Glomerular visceral epithelial cell (primary cell): ENCODE results near the gene BMP8A.
"Not testable (repeated sequence)": the region's sequence is repeated elsewhere in the genome, so short reads cannot be mapped to it uniquely, and the experiment has no call there.

Source experiments
- DNase-seq: peaks from one replicate; pipeline ENCODE4 v3.0.0-alpha.2; 2016; ENCODE audit errors: extremely low spot score

The BMP8A gene

DNA sequence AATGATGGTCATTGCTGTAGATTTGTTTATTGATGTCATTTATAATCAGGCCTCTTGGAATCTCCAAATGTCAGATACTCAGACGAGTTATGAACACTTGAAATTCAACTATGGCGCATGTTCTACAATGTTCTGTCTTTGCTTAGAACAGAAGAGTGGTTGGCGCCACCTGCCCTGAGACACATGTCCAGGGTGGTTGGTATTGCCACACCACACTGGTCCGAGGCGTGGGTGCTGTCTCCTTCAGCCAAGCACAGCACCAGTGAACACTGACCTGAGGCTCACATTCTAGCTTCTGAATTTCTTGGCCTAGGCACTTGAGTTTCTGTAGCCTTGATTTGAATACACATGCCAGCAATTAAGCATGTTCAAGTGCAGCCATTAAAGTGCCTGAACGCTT is 10.1 kb upstream of the BMP8A start:
- no peak for DNase-seq

DNA sequence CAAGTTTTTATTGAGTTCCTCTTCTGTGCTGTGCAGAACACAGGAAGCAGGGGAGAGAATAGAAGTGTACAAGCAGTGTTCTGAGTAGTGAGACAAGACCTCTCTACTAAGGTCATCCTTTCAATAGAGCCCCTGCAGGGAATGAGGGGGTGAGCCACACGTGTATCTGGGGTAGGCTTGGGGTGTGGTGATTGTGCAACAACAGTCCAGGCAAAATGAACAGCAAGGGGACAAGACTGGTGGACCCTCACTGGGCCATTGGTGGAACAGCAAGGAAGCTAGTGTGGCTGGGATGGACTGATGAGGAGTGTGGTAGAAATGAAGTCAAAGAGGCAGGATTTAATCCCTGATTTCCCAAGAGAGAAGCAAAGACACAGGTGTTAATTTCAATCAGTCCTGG is 8.2 kb upstream of the BMP8A start:
- DNase-seq = no peak

DNA sequence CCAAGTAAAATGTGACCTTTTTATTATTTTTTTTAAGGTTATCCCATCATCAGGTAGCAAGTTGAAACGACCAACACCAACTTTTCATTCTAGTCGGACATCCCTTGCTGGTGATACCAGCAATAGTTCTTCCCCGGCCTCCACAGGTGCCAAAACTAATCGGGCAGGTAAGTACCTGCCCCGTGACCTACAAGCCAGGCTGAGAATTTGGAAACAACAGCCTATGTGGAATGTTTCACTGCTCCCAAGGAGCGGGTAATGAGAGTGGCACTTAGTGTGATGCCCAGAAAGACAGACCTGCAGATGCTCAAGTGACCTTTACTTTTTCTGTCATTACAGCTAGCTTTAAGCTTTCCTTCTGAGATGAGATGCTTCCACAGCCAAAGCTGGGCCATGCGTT is 6.9 kb upstream of the BMP8A start:
- no peak for DNase-seq

DNA sequence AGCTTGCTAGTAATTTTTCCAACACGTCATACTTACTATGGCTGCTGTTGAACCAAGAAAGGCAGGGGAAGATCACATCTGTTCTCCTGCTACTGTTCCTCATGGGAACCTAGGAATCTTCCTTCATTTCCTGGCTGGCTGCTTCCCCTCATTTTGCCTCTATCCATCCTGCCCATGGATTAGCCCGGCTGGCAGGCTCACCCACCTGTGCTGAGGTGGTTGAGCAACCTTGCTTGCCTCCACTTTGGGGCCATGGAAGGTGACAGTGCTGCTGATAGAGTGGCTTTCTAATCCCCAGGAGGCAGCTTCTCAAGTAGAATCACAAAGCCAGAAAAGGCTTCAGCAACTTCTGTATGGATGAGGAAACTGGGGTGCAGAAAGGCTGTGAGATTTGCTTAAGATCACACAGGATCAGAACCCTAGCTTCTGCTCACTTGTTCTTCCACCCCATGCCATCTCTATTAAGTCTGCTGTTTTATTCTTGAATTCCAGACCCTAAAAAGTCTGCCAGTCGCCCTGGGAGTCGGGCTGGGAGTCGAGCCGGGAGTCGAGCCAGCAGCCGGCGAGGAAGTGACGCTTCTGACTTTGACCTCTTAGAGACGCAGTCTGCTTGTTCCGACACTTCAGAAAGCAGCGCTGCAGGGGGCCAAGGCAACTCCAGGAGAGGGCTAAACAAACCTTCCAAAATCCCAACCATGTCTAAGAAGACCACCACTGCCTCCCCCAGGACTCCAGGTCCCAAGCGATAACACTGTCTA is 6.2 kb upstream of the BMP8A start:
- DNase-seq = no peak

DNA sequence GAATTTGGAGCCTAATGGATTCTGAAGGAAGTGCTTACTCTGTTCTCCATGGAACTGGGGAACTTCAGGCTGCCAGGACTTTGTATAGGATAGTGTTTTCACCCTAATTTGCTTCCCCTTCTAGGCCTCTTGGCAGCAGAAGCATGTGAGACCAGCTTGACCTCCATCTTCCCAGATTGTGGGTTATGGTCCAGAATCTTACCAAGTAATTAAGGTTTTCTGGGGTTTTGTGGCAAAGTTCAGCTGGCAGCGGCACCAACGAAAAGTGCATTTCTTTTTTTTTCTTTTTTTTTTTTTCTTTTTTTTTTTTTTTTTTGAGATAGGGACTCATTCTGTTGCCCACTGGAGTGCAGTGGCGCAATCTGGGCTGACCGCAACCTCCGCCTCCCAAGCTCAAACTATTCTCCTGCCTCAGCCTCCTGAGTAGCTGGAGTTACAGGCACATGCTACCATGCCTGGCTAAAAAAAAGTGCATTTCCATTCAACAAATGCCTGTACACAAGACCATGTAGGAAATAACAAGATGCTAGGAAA is 3.4 kb upstream of the BMP8A start:
- no peak for DNase-seq

DNA sequence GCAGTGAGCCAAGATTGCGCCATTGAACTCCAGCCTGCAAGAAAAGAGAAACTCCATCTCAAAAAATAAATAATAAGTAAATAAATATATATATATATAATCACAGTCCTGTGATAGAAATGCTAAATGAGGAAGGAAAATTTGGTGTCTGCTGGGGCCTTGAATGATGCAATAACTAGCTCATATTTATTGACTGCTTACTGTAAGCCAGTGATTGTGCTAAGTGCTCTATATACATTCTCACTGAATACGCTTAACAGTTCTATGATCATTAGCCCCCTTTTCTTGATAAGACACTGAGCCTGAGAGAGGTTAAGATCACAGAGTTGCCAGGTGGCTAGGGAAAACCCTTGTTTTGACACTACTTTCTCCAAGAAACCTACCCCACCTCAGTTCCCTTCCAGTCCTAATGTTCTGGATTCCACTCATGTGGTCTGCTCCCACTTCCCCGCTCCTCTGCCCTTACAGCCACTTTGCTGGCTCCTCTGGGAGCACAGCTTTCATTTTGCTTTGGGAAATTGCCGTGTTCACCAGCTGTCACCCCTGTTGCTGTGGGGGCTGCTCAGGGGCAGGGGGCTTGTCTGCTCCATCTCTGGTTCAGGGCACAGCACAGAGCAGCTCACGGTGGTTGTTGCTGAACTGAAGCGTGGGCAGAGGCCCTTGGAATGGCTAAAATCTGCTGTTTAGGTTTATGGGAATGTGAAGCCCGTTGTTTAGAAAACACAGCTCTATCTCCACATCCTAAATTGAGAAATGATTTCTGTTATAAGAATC is 2.5 kb upstream of the BMP8A start:
- no peak for DNase-seq

DNA sequence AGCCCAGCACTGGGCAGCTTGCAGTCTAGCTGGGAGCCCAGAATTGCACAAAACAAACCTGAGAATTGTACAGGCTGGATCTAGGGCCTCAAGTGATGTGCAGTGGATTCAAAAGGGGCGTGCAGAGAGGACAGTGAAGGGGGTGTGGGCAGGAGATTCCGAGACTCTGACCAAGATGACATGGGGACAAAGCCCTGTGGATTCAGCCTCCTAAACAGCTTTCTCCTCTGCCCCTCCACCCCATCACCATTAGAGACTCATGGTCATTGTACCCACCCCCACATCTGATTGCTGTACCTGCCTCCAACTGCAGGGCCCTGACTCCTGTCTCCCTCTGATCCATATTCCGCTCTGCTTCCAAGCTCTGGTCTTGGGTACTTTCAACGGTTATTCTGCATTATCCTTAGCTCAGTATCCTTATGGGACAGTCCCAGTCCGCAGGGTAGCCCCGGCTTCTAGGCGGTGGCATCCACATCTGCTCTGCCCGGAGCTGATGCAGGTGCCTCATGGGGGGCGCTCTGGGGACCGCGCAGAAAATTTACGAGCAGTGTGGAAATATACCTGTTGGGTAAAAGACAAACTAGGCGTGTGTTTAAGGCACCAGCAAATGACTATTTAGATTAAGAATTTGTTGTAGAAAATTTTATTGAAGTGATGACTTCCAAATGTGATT is 1.7 kb upstream of the BMP8A start:
- no peak for DNase-seq

DNA sequence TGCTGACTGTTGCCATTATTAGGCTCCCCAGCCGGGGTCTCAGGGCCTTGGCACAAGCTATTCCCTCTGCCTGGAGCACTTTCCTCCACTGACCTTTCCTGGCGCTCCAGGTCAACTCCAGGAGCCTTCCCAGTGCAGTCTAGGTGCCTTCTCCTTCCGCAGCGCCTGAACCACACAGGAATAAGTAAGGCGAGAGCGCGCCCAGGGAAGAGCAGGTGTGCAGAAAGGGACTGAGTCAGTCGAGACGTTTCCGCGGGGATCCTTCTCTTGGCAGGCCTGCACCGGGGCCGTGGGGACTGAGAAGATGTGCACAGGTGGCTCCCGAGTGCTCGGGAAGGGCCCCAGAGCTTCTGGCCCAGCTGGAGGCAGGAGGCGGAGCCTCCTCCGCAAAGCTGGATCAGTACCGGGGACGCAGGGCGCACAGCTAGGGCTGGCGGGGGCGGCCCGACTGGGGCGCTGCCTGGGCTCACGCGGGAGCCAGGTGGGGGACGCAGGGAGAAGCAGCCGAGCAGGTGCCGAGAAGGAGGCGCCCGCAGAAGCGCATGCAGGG is 765 bp upstream of the BMP8A start:
- no peak for DNase-seq

DNA sequence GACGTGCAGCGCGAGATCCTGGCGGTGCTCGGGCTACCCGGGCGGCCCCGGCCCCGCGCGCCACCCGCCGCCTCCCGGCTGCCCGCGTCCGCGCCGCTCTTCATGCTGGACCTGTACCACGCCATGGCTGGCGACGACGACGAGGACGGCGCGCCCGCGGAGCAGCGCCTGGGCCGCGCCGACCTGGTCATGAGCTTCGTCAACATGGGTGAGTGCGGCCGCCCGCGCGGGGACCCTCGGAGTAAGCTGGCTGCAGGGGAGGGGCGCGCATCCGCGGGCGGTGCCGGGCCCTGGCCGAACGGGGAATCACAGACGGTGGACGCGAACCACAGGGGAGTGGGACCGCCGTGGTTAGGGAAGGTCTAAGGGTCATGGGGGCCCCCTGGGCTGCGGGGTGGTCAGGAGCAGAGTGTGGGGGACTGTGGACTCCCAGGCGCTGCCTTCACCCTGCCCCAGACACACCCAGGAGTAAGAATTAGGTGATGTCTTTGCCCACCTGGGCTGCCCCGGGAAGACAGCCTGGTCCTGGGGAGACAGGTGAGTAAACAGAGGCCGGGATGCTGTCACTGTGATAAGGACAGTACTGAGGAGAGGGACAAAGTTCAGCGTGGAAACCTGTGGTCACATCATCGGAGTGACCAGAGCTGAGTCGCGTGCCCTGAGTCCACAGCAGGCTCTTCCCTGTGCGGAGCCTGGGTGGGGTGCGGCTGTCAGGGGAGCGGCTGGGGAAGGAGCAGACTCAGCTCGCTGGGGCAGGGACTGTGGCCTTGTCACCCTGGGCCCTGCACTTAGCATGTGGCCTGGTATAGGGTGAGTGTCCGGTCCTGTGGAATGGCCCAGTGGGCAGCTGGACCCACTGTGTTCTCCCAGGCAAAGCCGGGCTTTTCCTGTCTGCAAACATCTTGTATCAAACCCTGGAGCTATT is 944 bp downstream of the BMP8A start:
- DNase-seq = not testable (repeated sequence)

DNA sequence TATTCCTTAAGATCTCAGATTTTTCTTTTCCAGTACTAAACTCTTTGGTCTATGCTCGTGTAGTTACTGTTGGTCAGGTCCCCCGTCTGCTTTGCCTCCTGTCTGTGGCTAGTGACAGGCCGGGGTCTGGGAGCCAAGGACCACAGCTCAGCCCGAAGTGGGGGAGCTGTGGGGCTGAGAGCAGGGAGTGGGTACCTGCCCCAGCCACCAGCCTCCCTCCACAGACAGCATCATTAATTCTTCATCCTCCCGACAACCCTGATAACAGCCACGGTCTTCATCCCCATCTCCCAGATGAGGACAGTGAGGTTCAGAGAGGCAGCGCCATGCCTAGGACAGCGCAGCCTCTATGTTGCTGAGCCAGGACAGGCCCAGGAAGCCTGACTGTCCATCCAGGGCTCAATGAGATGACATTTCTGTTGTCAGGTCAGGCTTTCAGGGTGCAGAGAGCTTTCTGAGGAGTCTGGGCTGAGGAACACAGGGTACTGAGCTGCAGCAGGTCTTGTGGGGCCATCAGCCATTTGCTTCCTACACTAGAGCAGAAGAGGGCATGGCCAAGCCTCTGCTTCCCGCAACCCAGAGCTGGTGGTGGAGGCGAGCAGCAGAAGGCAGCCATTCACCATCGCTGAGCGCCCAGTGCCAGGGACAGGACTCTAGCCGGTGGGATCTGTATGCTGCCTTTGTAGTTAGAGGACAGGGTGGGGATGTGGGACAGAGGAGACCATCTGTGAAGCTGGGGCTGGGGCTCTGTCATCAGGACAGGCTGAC is 1.8 kb downstream of the BMP8A start:
- DNase-seq = not testable (repeated sequence)

DNA sequence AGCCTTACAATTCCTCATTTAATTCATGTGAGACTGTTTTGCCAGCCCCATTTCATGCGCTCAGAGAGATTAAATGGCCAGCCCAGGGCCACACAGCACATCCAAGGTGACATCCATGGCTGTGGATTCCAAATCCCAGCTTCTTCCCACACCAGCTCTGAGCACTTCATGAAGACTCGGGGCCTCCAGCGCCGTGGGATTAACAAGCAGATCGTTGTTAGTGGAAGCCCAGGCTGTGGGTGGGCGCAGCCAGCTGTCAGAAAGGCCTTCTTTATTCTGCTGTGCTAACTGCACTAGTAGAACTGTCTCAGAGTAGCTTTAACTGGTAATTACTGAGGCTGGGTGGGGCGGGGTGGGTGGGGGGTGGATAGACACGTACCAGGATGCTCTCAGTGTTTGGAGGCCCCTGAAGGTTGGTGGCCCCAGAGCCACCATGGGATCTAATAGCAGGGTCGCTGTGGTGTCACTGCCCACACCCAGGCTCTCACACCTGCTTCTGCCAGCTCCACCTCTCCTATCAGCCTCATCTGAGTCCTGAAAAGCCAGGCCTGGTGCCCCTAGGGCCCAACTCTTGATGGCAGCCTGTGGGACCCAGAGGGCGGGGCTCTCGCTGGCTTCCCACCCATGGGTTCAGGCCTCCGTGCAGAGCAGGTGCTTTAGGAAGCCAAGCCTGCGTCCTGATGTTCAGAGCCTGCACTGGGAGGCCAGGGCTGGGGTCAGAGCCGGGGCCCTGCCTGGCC is 3.4 kb downstream of the BMP8A start:
- no peak for DNase-seq

DNA sequence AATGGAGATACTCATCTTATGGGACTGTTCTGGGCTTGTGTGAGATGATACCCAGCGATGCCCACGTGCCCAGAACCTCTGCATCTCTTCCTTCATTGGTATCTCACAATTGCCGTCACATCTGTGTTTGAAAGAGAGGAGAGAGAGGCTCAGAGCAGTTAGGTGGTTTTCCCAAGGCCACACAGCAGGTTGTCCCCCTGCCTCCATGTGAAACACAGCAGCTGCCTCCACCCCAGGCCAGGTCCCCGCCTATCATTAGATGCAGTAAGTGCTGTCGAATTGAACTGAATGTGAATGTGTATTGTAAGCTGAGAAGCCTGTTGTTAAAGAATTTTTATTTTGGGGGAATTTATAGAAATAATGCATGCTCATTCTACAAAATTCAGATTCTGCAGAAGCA is 5.1 kb downstream of the BMP8A start:
- DNase-seq = not testable (repeated sequence)

DNA sequence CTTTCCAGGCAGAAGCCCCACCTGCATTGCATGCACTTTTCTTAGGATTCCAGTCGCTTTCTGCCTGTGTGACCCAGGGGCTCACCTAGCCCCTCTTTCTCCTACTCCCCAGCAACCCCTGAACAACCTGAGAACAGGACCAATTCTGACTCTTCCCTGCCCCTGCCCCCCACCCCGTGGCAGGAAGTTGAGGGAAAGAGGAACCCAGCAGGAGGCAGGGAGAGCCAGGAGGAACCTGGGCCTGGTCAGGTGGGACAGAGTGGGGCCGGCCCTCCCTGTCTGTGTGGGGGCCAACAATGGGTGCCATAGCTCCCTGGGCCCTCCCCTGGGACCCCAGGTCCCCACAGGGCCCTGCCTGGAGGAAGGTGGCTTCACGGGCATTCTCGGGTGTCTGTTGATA is 6.1 kb downstream of the BMP8A start:
- no peak for DNase-seq

DNA sequence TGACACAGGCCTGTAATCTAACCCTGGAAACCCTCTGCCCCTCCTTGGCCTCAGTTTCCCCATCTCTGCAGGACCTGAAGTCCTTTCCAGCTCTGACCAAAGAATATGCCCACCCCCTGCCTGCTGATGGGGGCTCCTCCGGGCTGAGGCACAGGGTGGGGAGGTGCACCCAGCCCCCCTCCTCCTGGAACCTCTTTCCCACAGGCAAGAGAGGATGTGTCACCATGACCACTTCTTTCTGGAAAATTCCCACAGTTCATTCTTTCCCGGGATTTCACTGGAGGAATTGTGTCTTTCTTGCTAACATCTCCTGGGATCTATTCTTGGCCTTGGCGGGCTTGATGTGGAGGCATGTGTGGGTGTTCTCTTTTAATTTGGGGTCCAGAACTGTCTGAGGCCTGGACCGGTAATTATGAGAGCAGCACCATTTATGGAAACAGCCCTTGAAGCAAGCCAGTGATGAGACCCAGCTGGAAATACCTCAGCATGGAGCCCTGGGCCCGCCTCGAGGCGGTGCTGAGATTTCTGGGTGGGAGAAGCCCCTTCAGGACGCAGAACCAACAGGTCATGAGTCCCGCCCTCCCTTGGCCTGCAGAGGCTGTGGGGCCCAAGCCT is 6.8 kb downstream of the BMP8A start:
- not testable (repeated sequence) for DNase-seq

DNA sequence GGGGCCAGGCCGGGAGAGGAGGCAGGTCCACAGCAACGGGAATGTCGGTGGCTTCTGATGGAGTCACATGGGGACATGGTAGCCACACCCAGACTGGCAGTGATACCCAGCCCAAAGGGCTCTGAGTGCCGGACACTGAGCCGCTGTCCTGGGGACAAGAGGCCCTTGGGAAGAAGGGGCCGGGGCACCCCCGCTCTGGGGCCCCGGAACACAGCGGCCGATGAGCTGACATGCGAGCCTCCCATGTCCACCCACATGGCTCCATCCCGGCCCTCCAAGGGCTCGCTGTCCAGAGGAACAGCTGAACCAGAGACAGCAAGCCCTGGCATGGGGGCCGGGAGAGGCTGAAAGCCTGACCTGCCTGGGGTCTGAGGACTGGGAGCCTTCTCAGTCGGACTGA is 7.4 kb downstream of the BMP8A start:
- not testable (repeated sequence) for DNase-seq

DNA sequence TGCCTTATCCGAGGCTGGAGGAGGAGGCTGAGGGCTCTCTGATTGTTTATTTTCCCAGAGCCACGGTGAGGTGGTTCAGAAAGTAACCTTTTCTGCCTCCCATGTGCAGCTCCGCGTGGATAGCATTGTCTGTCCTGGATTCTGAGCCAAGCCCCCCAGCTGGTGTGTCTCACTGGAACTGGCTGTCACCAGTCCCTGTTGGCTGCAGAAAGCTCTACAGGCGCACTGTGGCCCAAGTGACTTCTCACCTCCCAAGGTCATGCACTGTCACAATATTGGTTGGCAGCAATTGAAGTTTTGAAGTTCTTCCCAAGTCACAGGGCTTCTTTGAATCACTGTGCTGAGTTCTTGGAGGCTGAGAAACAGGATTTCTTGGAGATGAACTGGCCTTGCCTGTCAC is 8.2 kb downstream of the BMP8A start:
- DNase-seq = no peak

DNA sequence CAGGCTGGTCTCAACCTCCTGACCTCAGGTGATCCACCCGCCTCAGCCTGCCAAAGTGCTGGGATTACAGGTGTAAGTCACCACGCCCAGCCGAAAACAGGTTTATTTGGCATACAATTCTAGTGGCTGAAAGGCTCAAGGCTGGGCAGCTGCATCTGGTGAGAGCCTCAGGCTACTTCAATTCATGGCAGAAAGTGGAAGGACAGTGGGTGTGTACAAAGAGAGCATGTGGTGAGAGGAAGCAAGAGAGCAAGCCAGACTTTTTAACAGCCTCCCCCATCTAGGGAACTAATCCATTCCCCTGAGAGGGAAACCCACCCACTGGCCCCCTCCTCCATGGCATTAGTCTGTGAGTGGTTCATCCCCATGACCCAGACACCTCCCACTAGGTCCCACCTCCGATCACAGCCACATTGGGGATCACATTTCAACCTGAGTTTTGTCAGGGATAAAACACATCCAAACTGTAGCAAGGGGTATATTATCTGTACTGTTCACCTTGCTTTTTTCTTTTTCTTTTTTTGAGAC is 9.5 kb downstream of the BMP8A start:
- no peak for DNase-seq

DNA sequence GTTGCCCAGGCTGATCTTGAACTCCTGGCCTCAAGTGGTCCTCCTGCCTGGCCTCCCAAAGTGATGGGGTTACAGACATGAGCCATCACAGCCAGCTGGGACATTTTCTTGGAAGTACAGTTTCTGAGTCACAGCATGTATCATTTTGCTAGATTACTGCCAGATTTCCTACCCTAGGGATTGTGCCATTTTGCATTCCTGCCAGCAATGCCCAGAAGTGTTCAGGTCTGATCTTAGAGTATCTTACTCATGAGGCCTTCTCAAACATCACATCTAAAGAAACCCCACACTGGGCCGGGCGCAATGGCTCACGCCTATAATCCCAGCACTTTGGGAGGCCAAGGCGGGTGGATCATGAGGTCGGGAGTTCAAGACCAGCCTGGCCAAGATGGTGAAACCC is 10.2 kb downstream of the BMP8A start:
- no peak for DNase-seq

DNA sequence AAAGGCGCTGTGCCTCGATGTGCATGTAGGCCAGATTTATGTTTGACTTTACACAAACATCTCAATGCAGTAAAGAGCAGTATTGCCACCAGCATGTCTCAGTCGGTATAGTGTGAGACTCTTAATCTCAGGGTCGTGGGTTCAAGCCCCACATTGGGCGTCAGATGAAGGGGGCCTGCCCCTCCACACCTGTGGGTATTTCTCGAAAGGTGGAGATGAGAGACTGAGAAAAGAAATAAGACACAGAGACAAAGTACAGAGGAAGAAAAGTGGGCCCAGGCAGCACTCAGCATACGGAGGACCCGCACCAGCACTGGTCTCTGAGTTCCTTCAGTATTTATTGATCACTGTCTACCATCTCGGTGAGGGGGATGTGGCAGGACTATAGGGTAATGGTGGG is 13.0 kb downstream of the BMP8A start:
- DNase-seq = not testable (repeated sequence)
